Stimulated activated CD8-positive, alpha-beta memory T cell treated with anti-CD3 and anti-CD28 coated beads, Interleukin-7, amount 100 ng/mL, for 24 hours (primary cell): Measurements from ENCODE around the gene SHKBP1.
A peak's percentile ranks its signal among the peaks of the same experiment; 100 is the strongest.

Experiments used
- DNase-seq: peaks from one replicate; pipeline ENCODE4 v3.0.0-alpha.2; 2020; ENCODE audit warnings: low read depth

SHKBP1 gene

GRCh38 chr19:40601134-40601974, 24.7 kb downstream of the SHKBP1 start, which contains the start of gene LTBP4:
TSS of gene LTBP4 (plus strand) at chr19:40601369. CDS start at chr19:40601388, 19 bp downstream.
- DNase-seq: no peak

GRCh38 chr19:40603071-40603388, 26.4 kb downstream of the SHKBP1 start:
- DNase-seq: no peak

DNA sequence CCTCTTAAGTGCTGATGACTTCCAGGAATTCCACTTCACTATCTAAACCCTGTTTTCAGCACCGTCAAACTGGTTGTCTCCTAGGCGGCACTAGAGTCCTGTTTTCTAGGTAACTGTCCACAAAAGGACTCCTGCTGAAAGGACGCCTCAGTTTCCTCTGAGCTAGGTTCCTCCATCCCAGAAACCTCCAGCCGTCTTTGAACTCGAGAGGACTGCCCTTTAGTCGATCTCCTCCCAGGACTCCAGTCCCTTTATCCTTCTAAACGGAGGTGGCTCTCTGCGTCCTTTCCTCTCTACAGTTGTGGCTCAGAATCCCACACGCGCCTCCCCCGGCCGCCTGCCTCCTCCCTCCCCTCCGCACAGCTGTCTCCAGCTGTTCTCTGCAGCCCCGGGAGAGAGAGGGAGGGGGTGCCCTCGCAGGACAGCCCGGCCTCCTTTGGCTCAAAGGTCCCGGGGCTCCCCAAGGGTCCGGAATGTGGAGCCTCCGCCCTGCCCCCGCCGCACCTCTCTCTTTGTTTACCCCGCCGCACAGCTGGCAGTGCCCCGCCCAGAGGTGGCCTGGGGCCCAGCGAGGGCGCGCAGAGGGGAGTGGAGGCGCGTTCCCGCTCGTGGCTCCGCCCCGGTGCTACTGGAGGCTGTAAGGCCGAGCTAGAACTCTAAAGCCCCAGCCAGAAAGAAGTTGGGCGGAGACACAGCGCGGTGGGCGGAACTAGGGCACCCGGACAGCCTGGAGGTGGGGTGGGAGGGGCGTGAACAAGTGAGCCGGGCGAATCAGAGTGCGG, 26.9 kb downstream of the SHKBP1 start:
- DNase-seq: peak; percentile 88

DNA sequence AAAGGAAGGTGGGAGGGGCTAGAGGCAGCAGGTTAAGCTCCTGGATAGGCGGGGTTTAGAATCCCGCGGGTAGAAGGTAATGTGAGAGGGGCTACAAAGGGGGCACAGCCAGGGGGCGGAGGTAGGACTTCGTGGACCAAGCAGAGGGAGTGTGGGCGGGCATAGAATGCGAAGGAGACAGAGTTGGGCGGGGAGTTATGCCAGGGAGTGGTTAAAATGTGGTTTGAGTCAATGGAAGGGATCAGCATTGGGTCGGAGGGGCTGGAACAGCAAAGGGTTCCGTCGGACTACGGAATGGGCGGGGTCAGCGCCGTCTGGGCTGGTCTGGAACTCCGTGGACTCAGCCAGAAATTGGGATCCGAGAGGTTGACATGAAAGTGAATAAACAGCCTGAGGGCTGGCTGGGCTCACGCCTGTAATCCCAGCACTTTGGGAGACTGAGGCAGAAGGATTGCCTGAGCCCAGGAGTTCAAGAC, 27.5 kb downstream of the SHKBP1 start:
- DNase-seq: no peak

DNA sequence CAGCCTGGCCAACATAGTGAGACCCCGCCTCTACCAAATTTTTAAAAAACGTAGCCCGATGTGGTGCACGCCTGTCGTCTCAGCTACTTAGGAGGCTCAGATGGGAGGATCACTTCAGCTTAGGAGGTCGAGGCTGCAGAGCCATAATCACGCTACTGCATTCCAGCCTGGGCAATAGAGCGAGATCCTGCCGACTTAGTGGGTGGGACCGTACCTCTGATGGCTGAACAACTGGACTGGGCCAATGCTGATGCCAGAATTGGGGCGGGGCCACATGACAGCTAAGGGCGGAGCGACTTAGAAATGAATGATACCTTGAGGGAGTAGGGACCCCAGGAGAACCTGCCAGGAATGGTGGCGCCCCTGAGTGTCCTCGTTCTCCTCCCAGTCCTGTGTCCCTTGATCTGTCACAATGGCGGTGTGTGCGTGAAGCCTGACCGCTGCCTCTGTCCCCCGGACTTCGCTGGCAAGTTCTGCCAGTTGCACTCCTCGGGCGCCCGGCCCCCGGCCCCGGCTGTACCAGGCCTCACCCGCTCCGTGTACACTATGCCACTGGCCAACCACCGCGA, 28.1 kb downstream of the SHKBP1 start:
- DNase-seq: no peak

DNA sequence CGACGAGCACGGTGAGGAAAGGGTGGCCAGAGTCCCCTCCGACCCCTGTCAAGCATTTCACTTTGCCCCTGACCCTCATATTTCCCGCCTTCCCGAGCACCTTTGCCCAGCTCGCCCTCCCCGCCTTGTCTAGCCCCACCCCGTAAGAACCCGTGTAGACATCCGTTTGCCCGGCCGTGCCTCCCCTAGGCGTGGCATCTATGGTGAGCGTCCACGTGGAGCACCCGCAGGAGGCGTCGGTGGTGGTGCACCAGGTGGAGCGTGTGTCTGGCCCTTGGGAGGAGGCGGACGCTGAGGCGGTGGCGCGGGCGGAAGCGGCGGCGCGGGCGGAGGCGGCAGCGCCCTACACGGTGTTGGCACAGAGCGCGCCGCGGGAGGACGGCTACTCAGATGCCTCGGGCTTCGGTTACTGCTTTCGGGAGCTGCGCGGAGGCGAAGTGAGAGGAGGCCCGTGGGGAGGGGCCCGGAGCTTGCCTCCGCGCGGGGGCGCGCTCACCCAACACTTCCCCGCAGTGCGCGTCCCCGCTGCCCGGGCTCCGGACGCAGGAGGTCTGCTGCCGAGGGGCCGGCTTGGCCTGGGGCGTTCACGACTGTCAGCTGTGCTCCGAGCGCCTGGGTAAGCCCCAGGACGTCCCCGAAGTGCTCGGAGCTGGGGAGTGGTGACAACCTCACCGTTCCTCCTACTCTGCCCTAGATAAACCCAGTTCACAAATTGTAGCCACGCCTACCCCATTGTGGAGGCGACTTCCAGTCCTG, 28.7 kb downstream of the SHKBP1 start:
- peak; percentile 41 for DNase-seq

- DNase-seq: no peak
These were observed 30.9 kb downstream of the SHKBP1 start for GRCh38 chr19:40607311-40608239.

DNA sequence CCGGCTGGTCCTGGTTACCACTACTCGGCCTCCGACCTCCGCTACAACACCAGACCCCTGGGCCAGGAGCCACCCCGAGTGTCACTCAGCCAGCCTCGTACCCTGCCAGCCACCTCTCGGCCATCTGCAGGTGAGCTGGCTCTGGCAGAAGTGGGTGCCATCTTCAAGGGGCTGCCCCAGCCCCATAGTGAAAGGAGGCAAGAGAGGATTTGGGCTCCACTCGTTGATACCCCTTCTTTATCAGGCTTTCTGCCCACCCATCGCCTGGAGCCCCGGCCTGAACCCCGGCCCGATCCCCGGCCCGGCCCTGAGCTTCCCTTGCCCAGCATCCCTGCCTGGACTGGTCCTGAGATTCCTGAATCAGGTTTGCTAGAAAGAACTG, 31.6 kb downstream of the SHKBP1 start:
- DNase-seq: no peak

DNA sequence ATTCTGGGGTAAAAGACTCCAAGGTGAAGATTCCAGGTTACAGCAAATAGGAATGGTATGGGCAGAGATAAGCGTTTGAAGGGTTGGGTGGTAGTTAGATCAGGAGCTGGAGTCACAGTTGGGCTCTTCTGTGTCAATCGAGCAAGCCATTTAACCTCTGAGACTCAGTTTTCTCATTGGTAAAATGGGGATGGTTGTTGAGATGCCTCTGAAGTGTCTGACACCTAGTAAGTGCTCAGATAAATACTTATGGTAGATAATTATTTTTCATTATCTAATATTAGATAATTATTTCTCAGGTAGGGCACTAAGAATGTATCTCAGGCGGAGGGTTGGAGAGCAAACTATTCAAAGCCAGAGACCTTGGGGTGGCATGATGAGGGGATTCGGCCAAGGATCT, 32.3 kb downstream of the SHKBP1 start:
- DNase-seq: no peak

DNA sequence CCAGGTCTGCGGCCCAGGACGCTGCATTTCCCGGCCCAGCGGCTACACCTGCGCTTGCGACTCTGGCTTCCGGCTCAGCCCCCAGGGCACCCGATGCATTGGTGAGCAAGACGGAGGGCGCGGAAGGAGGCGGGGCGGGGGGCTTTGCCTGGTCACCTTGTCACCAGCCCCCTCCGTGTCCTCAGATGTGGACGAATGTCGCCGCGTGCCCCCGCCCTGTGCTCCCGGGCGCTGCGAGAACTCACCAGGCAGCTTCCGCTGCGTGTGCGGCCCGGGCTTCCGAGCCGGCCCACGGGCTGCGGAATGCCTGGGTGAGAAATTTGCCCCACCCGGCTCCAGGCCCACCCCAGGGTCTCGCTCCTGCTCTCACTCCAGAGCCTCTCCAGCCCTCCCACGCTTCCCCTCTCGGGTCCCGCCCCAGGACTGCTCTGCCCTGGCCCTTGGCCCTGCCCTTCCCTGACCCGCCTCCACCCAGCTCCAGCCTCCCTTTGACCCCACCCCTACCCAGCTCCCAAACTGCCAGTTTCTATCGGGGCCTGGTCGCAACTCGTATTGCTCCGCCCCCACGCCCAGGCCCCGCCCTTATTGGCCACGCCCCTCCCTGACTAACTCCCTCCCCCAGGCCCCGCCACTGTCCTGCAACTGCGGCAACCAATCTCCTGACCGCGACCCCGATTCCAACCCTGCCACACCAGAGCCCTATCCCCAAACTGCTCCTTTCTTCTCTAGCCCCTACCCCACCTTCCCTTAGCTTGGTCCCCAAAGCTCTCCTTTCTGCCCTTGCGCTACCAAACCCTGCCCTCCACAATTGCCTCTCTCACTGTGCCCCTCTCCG, 33.1 kb downstream of the SHKBP1 start:
- DNase-seq: peak; percentile 86

- no peak for DNase-seq
These were observed 33.9 kb downstream of the SHKBP1 start for GRCh38 chr19:40610396-40611064.

- no peak for DNase-seq
These were observed 34.4 kb downstream of the SHKBP1 start for GRCh38 chr19:40611096-40611495.

DNA sequence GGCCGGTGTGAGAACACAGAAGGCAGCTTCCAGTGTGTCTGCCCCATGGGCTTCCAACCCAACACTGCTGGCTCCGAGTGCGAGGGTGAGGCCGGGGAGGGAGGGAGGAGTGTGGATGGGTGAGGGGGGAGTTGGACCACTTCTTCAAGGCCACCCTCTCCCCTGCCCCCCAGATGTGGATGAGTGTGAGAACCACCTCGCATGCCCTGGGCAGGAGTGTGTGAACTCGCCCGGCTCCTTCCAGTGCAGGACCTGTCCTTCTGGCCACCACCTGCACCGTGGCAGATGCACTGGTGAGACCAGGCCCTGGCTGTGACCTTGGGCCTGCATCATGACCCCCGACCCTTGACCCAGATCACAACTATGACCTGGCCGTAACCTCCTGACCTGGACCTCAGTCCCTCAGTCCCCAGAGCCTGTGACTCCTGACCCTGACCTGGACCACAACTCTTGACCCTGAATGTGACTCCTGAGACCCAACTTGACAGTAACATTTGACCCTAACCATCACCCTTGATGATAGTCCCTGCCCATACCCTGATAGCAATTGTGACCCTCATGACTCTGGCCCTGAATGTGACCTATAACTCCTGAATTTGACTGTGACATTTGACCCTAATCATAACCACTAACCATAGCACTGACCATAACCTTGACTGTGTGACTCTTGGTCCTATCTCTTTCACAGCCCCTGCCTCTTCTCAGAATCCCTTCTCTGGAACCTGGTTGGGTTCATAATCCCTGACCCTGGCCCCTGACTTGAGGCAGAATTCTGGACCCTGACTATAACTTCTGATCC, 35.4 kb downstream of the SHKBP1 start:
- DNase-seq: no peak

- DNase-seq: peak; percentile 63
These were observed 36.4 kb downstream of the SHKBP1 start for GRCh38 chr19:40612831-40613689.

DNA sequence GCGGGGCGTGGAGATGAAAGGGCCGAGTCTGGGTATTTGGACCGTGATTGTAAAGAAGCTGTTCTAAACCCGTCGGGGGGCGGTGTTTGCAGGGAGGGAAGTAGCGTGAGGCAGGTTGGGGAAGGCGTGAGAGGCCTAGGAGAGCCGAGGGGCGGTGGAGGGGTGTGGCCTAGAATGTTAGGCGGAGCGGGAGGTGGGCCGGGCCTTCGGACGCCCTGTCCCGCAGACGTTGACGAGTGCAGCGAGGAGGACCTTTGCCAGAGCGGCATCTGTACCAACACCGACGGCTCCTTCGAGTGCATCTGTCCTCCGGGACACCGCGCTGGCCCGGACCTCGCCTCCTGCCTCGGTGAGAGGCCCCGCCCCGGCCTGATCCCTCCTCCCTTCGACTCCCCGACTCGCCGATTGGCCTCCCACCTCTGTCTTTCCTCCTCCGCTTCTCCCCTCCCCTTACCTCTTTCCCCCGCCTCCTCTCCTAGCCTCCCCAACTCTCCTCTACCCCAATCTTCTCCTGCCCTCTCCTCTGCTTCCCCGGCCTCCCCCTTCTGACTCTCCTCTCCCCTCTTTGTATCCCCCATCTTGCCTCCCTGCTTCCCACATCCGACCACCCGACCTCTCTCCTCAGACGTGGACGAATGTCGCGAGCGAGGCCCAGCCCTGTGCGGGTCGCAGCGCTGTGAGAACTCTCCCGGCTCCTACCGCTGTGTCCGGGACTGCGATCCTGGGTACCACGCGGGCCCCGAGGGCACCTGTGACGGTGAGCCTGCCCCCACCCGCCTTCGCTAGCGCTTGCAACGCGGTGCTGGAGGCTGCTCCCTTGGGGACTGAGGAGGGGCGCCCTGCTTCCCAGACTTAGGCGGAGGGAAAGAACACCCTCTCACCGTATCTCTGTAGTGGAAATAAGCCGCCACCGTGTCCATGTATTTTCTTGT, 37.3 kb downstream of the SHKBP1 start:
- peak; percentile 73 for DNase-seq

DNA sequence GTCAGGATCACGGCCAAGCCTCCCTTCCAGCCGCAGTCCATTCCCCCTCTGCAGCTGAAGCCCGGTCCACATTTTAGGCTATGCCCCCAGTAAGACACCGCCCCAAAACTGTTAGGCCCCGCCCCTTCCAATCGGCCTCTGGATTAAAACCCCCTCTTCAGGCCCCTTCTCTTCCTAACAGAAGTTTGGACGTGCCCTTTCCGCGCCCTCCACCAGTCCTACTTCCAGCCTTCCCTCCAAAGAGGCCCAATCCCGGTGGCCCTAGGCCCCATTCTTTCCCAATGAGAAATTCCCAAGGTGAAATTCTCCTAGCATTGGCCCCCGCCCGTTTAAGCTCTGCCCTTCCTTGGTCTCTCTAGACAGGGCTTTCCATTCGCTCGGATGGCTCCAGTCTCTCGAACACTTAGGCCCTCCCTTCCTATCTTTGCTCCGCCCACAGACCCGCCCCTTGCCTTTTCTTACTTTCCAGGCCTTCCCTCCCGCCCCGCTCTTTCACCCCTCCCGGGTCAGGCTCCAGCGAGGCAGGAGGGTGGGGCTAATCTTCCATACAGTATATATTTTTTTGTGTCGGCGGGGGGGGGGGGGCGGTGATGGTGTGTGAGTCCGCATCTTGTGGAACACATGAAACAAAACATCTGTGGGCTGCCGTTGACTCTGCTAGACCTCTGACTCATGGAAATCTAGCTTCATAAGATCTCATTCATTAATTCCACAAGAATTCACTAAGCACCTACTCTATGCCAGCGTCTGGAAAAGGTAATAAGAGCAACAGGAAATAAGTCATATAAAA, 38.1 kb downstream of the SHKBP1 start:
- DNase-seq: peak; percentile 92
